GM21515 (cell line): ENCODE data around the gene MRPS22.
A peak's percentile ranks its signal among the peaks of the same experiment; 100 is the strongest.
"Not testable (repeated sequence)": the region's sequence is repeated elsewhere in the genome, so short reads cannot be mapped to it uniquely, and the experiment has no call there.

Experiments
- ATAC-seq: cut with Tn5 transposase; IDR thresholded peaks from one replicate; pipeline ENCODE4 v1.9.1; 2021; ENCODE audit not compliant: unreplicated experiment

MRPS22 gene

DNA sequence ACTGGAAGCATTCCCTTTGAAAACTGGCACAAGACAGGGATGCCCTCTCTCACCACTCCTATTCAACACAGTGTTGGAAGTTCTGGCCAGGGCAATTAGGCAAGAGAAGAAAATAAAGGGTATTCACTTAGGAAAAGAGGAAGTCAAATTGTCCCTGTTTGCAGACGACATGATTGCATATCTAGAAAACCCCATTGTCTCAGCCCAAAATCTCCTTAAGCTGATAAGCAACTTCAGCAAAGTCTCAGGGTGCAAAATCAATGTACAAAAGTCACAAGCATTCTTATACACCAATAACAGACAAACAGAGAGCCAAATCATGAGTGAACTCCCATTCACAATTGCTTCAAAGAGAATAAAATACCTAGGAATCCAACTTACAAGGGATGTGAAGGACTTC lies 9.1 kb upstream of the MRPS22 start:
- ATAC-seq: not testable (repeated sequence)

GRCh38 chr3:139338405-139338804 lies 5.4 kb upstream of the MRPS22 start:
- ATAC-seq: no peak

DNA sequence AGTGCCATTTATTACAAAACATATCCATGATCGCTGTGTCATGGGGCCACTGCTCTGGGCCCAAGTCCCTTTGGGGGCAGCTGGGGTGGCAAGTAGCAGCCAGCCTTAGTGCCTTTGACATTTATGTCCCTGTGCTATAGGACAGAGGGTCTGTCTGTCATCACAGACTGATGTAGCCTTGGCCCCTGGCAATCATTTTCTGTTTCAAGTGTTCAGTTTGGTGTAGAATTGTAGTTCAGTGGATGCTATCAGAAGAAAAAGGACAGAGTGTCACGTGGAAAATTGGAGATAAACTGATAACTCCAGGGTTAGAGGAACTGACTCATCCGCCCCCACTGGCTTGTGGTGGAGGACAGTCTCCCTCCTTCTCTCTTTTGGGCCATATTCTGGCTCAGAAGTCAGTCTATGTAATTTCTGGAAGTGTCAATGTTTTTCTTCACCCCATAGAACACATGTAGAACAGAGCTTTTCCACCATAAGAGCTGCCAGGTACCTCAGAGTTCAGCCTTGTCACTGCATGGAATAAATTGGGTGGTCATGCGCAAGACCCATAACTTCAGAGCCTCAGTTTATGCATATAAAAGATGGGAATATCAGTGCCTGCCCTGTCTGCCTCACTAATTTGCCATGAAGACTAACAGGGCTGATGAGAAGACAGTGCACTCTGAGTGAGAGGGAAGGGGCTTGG lies 4.5 kb upstream of the MRPS22 start:
- no peak for ATAC-seq

- ATAC-seq: no peak
Observed at GRCh38 chr3:139340784-139341183, 3.0 kb upstream of the MRPS22 start.

DNA sequence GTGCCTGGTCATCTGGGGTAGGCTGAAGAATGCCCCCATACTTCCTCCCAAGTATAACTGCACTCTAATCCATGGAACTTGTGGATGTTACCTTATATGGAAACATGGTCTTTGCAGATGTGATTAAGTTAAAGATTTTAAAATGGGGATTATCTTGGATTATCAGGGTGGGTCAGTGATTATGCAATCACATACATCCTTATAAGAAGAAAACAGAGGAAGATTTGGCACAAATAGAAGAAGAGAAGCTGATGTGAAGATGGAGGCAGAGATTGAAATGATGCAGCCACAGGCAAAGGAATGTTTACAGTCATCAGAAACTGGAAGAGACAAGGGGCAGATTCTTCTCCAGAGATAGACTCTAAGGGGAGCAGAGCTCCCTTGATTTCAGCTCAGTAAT lies 1.8 kb upstream of the MRPS22 start:
- no peak for ATAC-seq

GRCh38 chr3:139346771-139347170 lies 3.0 kb downstream of the MRPS22 start:
- ATAC-seq: no peak

GRCh38 chr3:139353920-139354556 lies 10.2 kb downstream of the MRPS22 start:
- no peak for ATAC-seq

- ATAC-seq: no peak
Observed at GRCh38 chr3:139354661-139355060, 10.8 kb downstream of the MRPS22 start.

GRCh38 chr3:139355476-139355875 lies 11.7 kb downstream of the MRPS22 start:
- no peak for ATAC-seq

DNA sequence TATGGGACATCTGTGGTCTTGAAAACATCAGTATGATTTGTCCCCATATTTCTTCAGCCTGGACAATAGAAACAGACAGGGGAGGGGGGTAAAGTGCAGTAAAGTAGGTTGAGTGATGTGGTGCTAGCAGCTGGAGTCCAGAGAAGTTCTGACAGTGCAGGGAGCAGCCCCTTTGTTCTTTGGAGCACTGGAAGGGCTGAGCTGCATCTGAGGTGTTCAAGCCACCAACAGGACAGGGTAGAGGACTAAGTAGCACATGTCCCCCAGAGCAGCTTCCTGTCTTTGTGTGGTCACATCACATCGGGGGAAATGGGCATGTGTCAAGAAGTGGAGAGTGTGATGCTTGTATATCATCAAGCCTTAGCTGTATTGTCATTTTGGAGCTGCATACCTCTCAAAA lies 12.1 kb downstream of the MRPS22 start:
- no peak for ATAC-seq

DNA sequence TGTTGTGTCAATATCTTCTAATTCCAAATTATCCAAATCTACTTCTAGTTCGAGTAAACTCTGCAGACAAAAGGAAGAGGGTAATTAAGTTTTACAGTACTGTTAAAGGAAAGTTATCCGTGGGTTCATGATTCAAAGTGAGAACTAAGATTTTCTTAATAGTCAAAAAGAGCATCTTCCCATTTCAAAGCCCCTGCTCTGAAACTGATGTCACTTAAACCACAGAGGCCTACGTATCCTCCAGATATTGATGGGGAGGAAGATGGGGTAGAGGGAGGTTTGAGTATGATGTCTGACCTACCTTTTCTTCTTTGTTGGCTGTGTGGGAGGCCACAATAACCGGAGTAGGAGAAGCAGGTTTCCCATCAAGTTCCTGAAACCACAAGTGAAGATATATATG lies 14.1 kb downstream of the MRPS22 start:
- ATAC-seq: no peak

- no peak for ATAC-seq
Observed at GRCh38 chr3:139358841-139359562, 15.2 kb downstream of the MRPS22 start.

GRCh38 chr3:139361276-139361675 lies 17.5 kb downstream of the MRPS22 start:
- ATAC-seq: no peak

- ATAC-seq: no peak
Observed at GRCh38 chr3:139364549-139364948, 20.7 kb downstream of the MRPS22 start.

- no peak for ATAC-seq
Observed at GRCh38 chr3:139374099-139374498, 30.3 kb downstream of the MRPS22 start.

DNA sequence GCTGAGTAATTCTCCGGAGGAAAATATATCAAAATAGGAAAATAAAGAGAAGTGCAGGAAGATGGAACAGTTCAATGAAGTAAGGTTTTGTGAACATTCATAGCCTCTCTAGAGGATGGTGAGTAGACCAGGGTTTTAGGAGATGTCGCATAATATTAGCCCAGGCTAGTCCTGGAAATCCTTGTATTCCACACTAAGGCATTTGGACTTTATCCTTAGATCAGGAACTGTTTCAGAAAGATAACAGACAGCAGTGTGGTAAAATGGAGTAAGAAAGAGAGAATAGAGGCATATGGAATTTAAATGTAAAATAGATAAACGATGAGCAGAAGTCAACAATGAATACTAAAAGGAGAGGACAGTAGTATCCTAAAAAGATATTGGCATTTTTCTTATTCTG lies 33.6 kb downstream of the MRPS22 start:
- no peak for ATAC-seq

DNA sequence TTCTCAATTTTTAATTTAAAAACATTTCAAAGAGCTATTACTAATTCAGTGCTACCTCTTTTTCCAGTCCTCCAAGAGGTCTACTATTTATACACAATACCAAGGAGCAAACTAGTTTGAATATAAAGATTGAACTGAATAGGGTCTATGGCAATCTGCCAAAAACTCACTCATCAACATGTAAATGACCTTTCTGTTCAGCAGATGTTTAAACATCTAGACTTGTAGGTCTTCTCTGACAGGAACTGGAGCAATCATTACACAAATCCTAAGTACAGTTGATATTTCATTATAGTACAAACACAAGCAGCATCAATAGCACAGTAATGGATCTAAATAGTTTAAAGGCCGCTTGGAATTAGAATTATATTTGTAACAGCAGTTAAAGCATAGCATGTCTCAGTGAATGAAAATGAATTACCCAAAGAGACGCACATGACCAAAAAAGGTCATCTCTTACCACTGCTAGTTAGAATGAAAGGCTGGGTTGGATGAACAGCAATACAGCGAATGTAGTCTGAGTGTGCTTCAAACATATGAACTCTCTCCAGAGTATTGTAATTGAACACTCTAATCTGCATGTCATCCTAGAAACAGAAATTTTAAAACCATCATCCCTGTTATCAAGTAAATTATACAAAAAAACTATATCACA lies 34.9 kb downstream of the MRPS22 start:
- no peak for ATAC-seq

DNA sequence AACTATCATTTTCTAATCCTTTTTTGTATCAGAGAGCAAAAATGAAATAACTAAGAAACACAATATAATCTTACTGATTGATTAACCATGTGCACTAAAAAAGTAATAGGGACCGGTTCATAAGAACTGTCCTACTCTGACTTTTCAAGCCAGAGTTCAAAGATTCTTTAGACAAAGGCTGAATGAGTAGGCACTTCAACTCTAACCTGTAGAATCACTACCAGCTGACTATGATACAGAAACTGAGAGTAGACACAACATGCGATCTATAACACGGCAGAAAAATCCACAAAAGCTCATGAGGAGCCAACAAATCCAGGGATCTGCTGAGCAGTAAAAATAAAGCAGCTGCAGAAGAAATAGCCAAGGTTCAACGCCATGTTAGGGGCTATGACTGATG lies 36.8 kb downstream of the MRPS22 start:
- no peak for ATAC-seq

GRCh38 chr3:139382291-139382690 lies 38.5 kb downstream of the MRPS22 start:
- ATAC-seq: not testable (repeated sequence)

DNA sequence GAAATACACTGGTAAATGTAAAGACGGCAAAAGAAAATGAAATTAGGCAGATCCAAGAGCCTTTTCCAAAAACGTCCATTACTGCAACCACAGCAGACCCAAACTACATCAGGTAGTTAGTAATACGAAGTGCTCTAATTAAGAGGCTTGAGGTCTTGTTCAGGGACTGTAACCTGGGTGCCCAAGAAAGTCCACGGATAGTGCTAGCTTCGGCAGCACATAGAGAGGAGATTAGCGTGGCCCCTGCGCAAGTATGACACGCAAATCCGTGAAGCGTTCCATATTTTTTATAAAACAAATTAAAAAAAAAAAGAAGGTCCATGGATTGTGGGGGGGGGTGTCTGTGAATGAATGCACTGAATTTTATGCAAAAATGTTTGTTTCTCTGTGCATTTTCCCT lies 44.3 kb downstream of the MRPS22 start:
- no peak for ATAC-seq

DNA sequence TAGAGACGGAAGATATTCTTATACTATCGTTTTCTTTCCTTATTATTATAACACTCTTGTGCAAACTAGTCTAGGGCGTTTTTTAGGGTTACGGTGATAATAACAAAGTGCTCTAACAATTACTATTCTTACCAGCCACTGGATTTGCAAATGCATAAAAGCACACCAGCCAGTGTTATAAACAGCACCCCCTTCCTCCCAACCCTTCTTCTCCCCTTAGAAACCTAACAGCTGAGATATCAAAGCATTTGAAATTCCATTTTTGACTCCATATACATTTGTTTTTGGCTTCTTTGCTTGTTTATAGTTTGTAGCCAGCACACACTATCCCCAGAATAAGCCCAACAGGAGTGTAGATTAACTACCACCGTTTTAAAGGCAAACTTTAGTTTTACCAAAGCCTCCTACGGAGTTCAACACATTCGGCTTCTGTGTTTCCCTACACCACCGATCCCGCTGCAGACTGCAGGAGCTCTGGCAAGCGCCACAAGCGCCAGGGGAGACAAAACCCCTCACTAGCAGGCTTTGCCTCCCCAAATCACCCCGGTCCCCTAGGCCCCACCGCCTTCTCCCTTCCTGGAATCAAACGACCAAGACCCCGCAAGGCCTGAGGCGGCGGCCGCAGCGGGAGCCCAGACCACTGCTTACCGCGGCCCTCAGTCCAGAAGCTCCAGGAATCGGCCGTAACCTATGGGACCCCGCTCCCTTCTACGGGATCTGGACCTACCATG lies 45.2 kb downstream of the MRPS22 start:
- ATAC-seq: peak; percentile 34
